H9 (cell line): ENCODE results near the gene SEPTIN3. TPM values are rescaled to one million over a fixed set of nuclear protein-coding genes. Genes with fewer than 3 reads are reported as not detected.

ENCODE experiments used
- DNase-seq: peaks from one replicate; pipeline ENCODE4 v3.0.0-alpha.2; 2017
- H2AFZ ChIP-seq: one replicate; pipeline ENCODE4 v1.6.1; 2013; ENCODE audit warnings: mild to moderate bottlenecking, low read length, control low read depth, moderate library complexity
- H2AK5ac ChIP-seq: 2 replicates; pipeline ENCODE4 v1.6.1; 2013; ENCODE audit warnings: low read length, control low read depth, mixed read lengths; ENCODE audit not compliant: insufficient read length
- H2BK120ac ChIP-seq: one replicate; pipeline ENCODE4 v1.6.1; 2013; ENCODE audit warnings: low read depth, mild to moderate bottlenecking, low read length, control low read depth, inconsistent platforms; ENCODE audit not compliant: poor library complexity, severe bottlenecking
- H2BK12ac ChIP-seq: 2 replicates; pipeline ENCODE4 v1.6.1; 2013; ENCODE audit warnings: low read length, control low read depth, mixed read lengths, low read depth; ENCODE audit not compliant: insufficient read length
- H2BK15ac ChIP-seq: 2 replicates; pipeline ENCODE4 v1.6.1; 2013; ENCODE audit warnings: low read depth, low read length, control low read depth
- H2BK20ac ChIP-seq: one replicate; pipeline ENCODE4 v1.6.1; 2013; ENCODE audit warnings: low read depth, mild to moderate bottlenecking, low read length, control low read depth, inconsistent platforms; ENCODE audit not compliant: poor library complexity, severe bottlenecking
- H2BK5ac ChIP-seq: 2 replicates; pipeline ENCODE4 v1.6.1; 2013; ENCODE audit warnings: low read length, control low read depth, mixed read lengths; ENCODE audit not compliant: insufficient read length
- H3K14ac ChIP-seq: 2 replicates; pipeline ENCODE4 v1.6.1; 2013; ENCODE audit warnings: low read length, control low read depth; ENCODE audit not compliant: insufficient read depth
- H3K18ac ChIP-seq: 2 replicates; pipeline ENCODE4 v1.6.1; 2013; ENCODE audit warnings: low read depth, mild to moderate bottlenecking, mixed read lengths, low read length, control low read depth; ENCODE audit not compliant: insufficient read length
- H3K23ac ChIP-seq: 2 replicates; pipeline ENCODE4 v1.6.1; 2013; ENCODE audit warnings: low read length, control low read depth, mixed read lengths, low read depth; ENCODE audit not compliant: insufficient read length
- H3K23me2 ChIP-seq: 2 replicates; pipeline ENCODE4 v1.6.1; 2013; ENCODE audit warnings: low read depth, mild to moderate bottlenecking, mixed read lengths, low read length, control low read depth; ENCODE audit not compliant: insufficient read length, poor library complexity, severe bottlenecking
- H3K27ac ChIP-seq: 2 replicates; pipeline ENCODE4 v1.5.1; 2013; ENCODE audit warnings: low read length, control low read depth, mixed read lengths, low read depth; ENCODE audit not compliant: insufficient read length
- H3K27me3 ChIP-seq: 2 replicates; pipeline ENCODE4 v1.6.1; 2013; ENCODE audit warnings: low read length, control low read depth, inconsistent platforms; ENCODE audit not compliant: insufficient read depth
- H3K4ac ChIP-seq: 2 replicates; pipeline ENCODE4 v1.6.1; 2013; ENCODE audit warnings: low read depth, mild to moderate bottlenecking, control low read depth, inconsistent platforms, low read length, moderate library complexity
- H3K4me1 ChIP-seq: 2 replicates; pipeline ENCODE4 v1.6.1; 2013; ENCODE audit warnings: low read length, control low read depth, inconsistent platforms; ENCODE audit not compliant: insufficient read depth
- H3K4me2 ChIP-seq: 2 replicates; pipeline ENCODE4 v1.6.1; 2013; ENCODE audit warnings: low read length, control low read depth, mixed read lengths; ENCODE audit not compliant: insufficient read length, insufficient read depth
- H3K56ac ChIP-seq: 2 replicates; pipeline ENCODE4 v1.6.1; 2013; ENCODE audit warnings: low read depth, mild to moderate bottlenecking, mixed read lengths, low read length, control low read depth; ENCODE audit not compliant: insufficient read length
- H3K79me1 ChIP-seq: 2 replicates; pipeline ENCODE4 v1.6.1; 2013; ENCODE audit warnings: low read depth, mild to moderate bottlenecking, moderate library complexity, low read length, control low read depth, inconsistent platforms; ENCODE audit not compliant: insufficient read depth, poor library complexity, severe bottlenecking
- H3K79me2 ChIP-seq: 2 replicates; pipeline ENCODE4 v1.6.1; 2013; ENCODE audit warnings: low read length, control low read depth, inconsistent platforms; ENCODE audit not compliant: insufficient read depth
- H3K9ac ChIP-seq: 2 replicates; pipeline ENCODE4 v1.6.1; 2013; ENCODE audit warnings: low read length, control low read depth, mixed read lengths; ENCODE audit not compliant: insufficient read length; ENCODE audit errors: extremely low read depth
- H3K9me3 ChIP-seq: one replicate; pipeline ENCODE4 v1.6.1; 2013; ENCODE audit warnings: low read depth, low read length, inconsistent platforms; ENCODE audit not compliant: control insufficient read depth
- H3T11ph ChIP-seq: one replicate; pipeline ENCODE4 v1.6.1; 2013; ENCODE audit warnings: mild to moderate bottlenecking, low read length, control low read depth, inconsistent platforms
- H4K20me1 ChIP-seq: one replicate; pipeline ENCODE4 v1.6.1; 2013; ENCODE audit not compliant: control insufficient read depth, insufficient read length, insufficient read depth
- H4K5ac ChIP-seq: 2 replicates; pipeline ENCODE4 v1.6.1; 2013; ENCODE audit warnings: low read depth, mild to moderate bottlenecking, mixed read lengths, low read length, control low read depth; ENCODE audit not compliant: insufficient read length
- H4K8ac ChIP-seq: replicated peaks from 2 replicates; pipeline ENCODE4 v1.6.1; 2013; ENCODE audit warnings: low read length, control low read depth, mixed read lengths, low read depth; ENCODE audit not compliant: insufficient read length
- H4K91ac ChIP-seq: 2 replicates; pipeline ENCODE4 v1.6.1; 2013; ENCODE audit warnings: low read depth, mild to moderate bottlenecking, moderate library complexity, mixed read lengths, low read length, control low read depth; ENCODE audit not compliant: insufficient read length
- H3K27ac Mint-ChIP-seq, 3 experiments: 2 replicates in 2 of 3; 3 replicates in 1 of 3; pipeline ENCODE4 v1.8.0; 2020 to 2021; ENCODE audit warnings: mixed read lengths in 3 of 3, mild to moderate bottlenecking in 1 of 3, moderate library complexity in 1 of 3
- H3K27me3 Mint-ChIP-seq: 2 replicates; pipeline ENCODE4 v1.8.0; 2021; ENCODE audit warnings: low read depth, mild to moderate bottlenecking, moderate library complexity, mixed read lengths
- H3K36me3 Mint-ChIP-seq, 3 experiments: 2 replicates in 2 of 3; 3 replicates in 1 of 3; pipeline ENCODE4 v1.8.0; 2020 to 2021; ENCODE audit warnings: low read depth in 3 of 3, mixed read lengths in 3 of 3; ENCODE audit not compliant: insufficient read depth in 1 of 3
- H3K4me1 Mint-ChIP-seq, 2 experiments: 2 replicates each; pipeline ENCODE4 v1.8.0; 2020; ENCODE audit warnings: mixed read lengths in 2 of 2
- H3K4me3 Mint-ChIP-seq, 2 experiments: 2 replicates in 1 of 2; 3 replicates in 1 of 2; pipeline ENCODE4 v1.8.0; 2020 to 2021; ENCODE audit warnings: mild to moderate bottlenecking in 2 of 2, mixed read lengths in 2 of 2, moderate library complexity in 1 of 2
- H3K9me3 Mint-ChIP-seq, 2 experiments: 2 replicates in 1 of 2; 3 replicates in 1 of 2; pipeline ENCODE4 v1.8.0; 2020; ENCODE audit warnings: mild to moderate bottlenecking in 2 of 2, mixed read lengths in 2 of 2, moderate library complexity in 1 of 2
- CTCF ChIP-seq: fragments of 200-600 bp; sonication (generic); conservative IDR thresholded peaks from 3 replicates; pipeline ENCODE4 v1.8.0; 2021; ENCODE audit warnings: antibody characterized with exemption, mild to moderate bottlenecking
- WGBS: extraction: QIAGEN DNeasy Blood & Tissue Kit; methylation state at CpG from one replicate; pipeline ENCODE4 v1.1.7; 2013; ENCODE audit warnings: missing lambda C conversion rate, low lambda C conversion rate, mixed read lengths; ENCODE audit not compliant: insufficient read length; ENCODE audit errors: extremely low coverage; 5-methylcytosine and 5-hydroxymethylcytosine counted together
- total RNA-seq: library from RNA; stranded (reverse); gene quantifications from 2 replicates; pipeline ENCODE4 v1.2.1, GENCODE V29; 2021

SEPTIN3 gene
- total RNA-seq, 1 experiment from 2014 or later, result 33.3 TPM

- Histone ChIP-seq H3K56ac (no peak overlapping the region), H2AK5ac (no peak overlapping the region), H4K5ac (no peak overlapping the region), H3K23ac (no peak overlapping the region), H3K4ac (no peak overlapping the region), H3K18ac (no peak overlapping the region), H2BK12ac (no peak overlapping the region), H2BK120ac (no peak overlapping the region), H3K9me3 (no peaks in the 10 kb centered on the region), H2AFZ (no peak overlapping the region), H3K79me2 (no peaks in the 10 kb centered on the region), H3K23me2 (peaks cover 11% of the 10 kb centered on the region), H3T11ph (no peak overlapping the region), H2BK5ac (no peak overlapping the region), H3K27me3 (peaks cover 18% of the 10 kb centered on the region), H4K20me1 (no peaks in the 10 kb centered on the region), H3K79me1 (no peaks in the 10 kb centered on the region), H3K9ac (no peak overlapping the region), H4K91ac (no peak overlapping the region), H3K4me1 (peaks cover 4% of the 10 kb centered on the region), H4K8ac (no peak overlapping the region), H3K14ac (no peak overlapping the region), H2BK20ac (no peak overlapping the region), H3K27ac (no peak overlapping the region), H2BK15ac (no peak overlapping the region), H3K4me2 (no peak overlapping the region)
- Mint-ChIP-seq H3K4me1 (peaks cover 25 to 26% of the 10 kb centered on the region in 2 experiments), H3K36me3 (peaks cover 5 to 11% (median 10%) of the 10 kb centered on the region in 3 experiments; a peak in 6 of 7 replicates), H3K9me3 (no peaks in the 10 kb centered on the region; a peak in 2 of 5 replicates), H3K4me3 (no peak overlapping the region), H3K27ac (no peak overlapping the region), H3K27me3 (peaks cover 53% of the 10 kb centered on the region)
- DNase-seq, result no peak
- TF ChIP-seq CTCF, result no peak
- no CpG with 5 or more reads among the region's 1 CpG for WGBS
Observed at GRCh38 chr22:41978732-41979131, 9.5 kb downstream of the SEPTIN3 start.
